GM18505 (cell line): ENCODE data around the gene FNDC5.

Source experiments
- ATAC-seq: cut with Tn5 transposase; IDR thresholded peaks from one replicate; pipeline ENCODE4 v1.9.1; 2021; ENCODE audit not compliant: unreplicated experiment
- POLR2A ChIP-seq: IDR thresholded peaks from 4 replicates; pipeline ENCODE4 v1.6.1; 2011; ENCODE audit warnings: borderline replicate concordance; ENCODE audit not compliant: insufficient read depth, insufficient read length; ENCODE audit errors: extremely low read depth

FNDC5 gene

GRCh38 chr1:32901823-32902534 is 31.3 kb upstream of the FNDC5 start:
- no peak for TF ChIP-seq POLR2A
- no peak for ATAC-seq

GRCh38 chr1:32900956-32901822 is 30.5 kb upstream of the FNDC5 start, which contains the start of gene TMEM54:
TSS of gene TMEM54 (minus strand) at chr1:32901389. CDS start at chr1:32901238, 151 bp downstream.
- ATAC-seq: no peak

GRCh38 chr1:32900371-32900955 is 29.8 kb upstream of the FNDC5 start:
- TF ChIP-seq POLR2A: no peak

More at GRCh38 chr1:32900956-32901822, 30.5 kb upstream of the FNDC5 start, which contains the start of gene TMEM54:
- TF ChIP-seq POLR2A: no peak

GRCh38 chr1:32899586-32900296 is 29.0 kb upstream of the FNDC5 start:
- no peak for ATAC-seq
- TF ChIP-seq POLR2A: no peak

More at GRCh38 chr1:32900371-32900955, 29.8 kb upstream of the FNDC5 start:
- ATAC-seq: no peak

- no peak for ATAC-seq
- no peak for TF ChIP-seq POLR2A
Observed at GRCh38 chr1:32898958-32899357, 28.2 kb upstream of the FNDC5 start.

GRCh38 chr1:32898056-32898455 is 27.3 kb upstream of the FNDC5 start:
- TF ChIP-seq POLR2A: no peak

GRCh38 chr1:32897082-32898049 is 26.7 kb upstream of the FNDC5 start:
- TF ChIP-seq POLR2A: no peak
- ATAC-seq: no peak

More at GRCh38 chr1:32898056-32898455, 27.3 kb upstream of the FNDC5 start:
- no peak for ATAC-seq

GRCh38 chr1:32896451-32896850 is 25.7 kb upstream of the FNDC5 start:
- TF ChIP-seq POLR2A: no peak
- ATAC-seq: no peak

- no peak for ATAC-seq
- TF ChIP-seq POLR2A: no peak
Observed at GRCh38 chr1:32895325-32896215, 24.9 kb upstream of the FNDC5 start.

- ATAC-seq: no peak
- TF ChIP-seq POLR2A: no peak
Observed at GRCh38 chr1:32894681-32895080, 24.0 kb upstream of the FNDC5 start.

GRCh38 chr1:32894019-32894600 is 23.4 kb upstream of the FNDC5 start:
- no peak for TF ChIP-seq POLR2A
- no peak for ATAC-seq
